T-helper 1 cell (primary cell): ENCODE results near the gene MARCHF11.

Source experiments
- DNase-seq, 5 donors: peaks; one replicate each; pipeline ENCODE4 v3.0.0-alpha.2; 2012 to 2020

The MARCHF11 gene

GRCh38 chr5:16131878-16132277 is 47.7 kb downstream of the MARCHF11 start:
- DNase-seq: no peak

GRCh38 chr5:16128944-16129343 is 50.6 kb downstream of the MARCHF11 start:
- no peak for DNase-seq

- no peak for DNase-seq
Observed at GRCh38 chr5:16127865-16128544, 51.6 kb downstream of the MARCHF11 start.

- no peak for DNase-seq
Observed at GRCh38 chr5:16120579-16120978, 59.0 kb downstream of the MARCHF11 start.

GRCh38 chr5:16119790-16120189 is 59.8 kb downstream of the MARCHF11 start:
- no peak for DNase-seq

- no peak for DNase-seq
Observed at GRCh38 chr5:16115140-16115539, 64.5 kb downstream of the MARCHF11 start.

- no peak for DNase-seq
Observed at GRCh38 chr5:16108418-16108817, 71.2 kb downstream of the MARCHF11 start.

- no peak for DNase-seq
Observed at GRCh38 chr5:16104961-16105360, 74.6 kb downstream of the MARCHF11 start.

- no peak for DNase-seq
Observed at GRCh38 chr5:16095612-16096011, 84.0 kb downstream of the MARCHF11 start.

- DNase-seq: no peak
Observed at GRCh38 chr5:16090270-16090669, 89.3 kb downstream of the MARCHF11 start.

- no peak for DNase-seq
Observed at GRCh38 chr5:16082982-16083381, 96.6 kb downstream of the MARCHF11 start.

GRCh38 chr5:16082053-16082452 is 97.5 kb downstream of the MARCHF11 start:
- DNase-seq: no peak

- DNase-seq: no peak
Observed at GRCh38 chr5:16081376-16081955, 98.1 kb downstream of the MARCHF11 start.

GRCh38 chr5:16076657-16077056 is 102.9 kb downstream of the MARCHF11 start:
- DNase-seq: no peak

GRCh38 chr5:16074358-16074757 is 105.2 kb downstream of the MARCHF11 start:
- no peak for DNase-seq

- DNase-seq: no peak
Observed at GRCh38 chr5:16072616-16073015, 107.0 kb downstream of the MARCHF11 start.

- DNase-seq: no peak
Observed at GRCh38 chr5:16067415-16067814, 112.2 kb downstream of the MARCHF11 start.

- no peak for DNase-seq
Observed at GRCh38 chr5:16066810-16067209, 112.8 kb downstream of the MARCHF11 start.

- DNase-seq: no peak
Observed at GRCh38 chr5:16066320-16066719, 113.3 kb downstream of the MARCHF11 start.

- DNase-seq: no peak
Observed at GRCh38 chr5:16065831-16066230, 113.8 kb downstream of the MARCHF11 start.

- DNase-seq: no peak
Observed at GRCh38 chr5:16064135-16064893, 115.3 kb downstream of the MARCHF11 start.

GRCh38 chr5:16061163-16061562 is 118.4 kb downstream of the MARCHF11 start:
- DNase-seq: no peak

- no peak for DNase-seq
Observed at GRCh38 chr5:16057277-16057676, 122.3 kb downstream of the MARCHF11 start.

- no peak for DNase-seq
Observed at GRCh38 chr5:16051246-16051755, 128.3 kb downstream of the MARCHF11 start.
